Glomerular endothelial cell (primary cell): Measurements from ENCODE around the gene TTLL11. TPM values are rescaled to one million over a fixed set of nuclear protein-coding genes. Genes with fewer than 3 reads are reported as not detected.
"Not testable (repeated sequence)": the region's sequence is repeated elsewhere in the genome, so short reads cannot be mapped to it uniquely, and the experiment has no call there.

ENCODE experiments used
- DNase-seq: peaks from one replicate; pipeline ENCODE4 v3.0.0-alpha.2; 2011; ENCODE audit warnings: low read depth, low spot score; ENCODE audit errors: extremely low read depth
- total RNA-seq: library from RNA; depleted of rRNA; stranded (reverse); fragments of >200 nt; gene quantifications from 2 replicates; pipeline ENCODE4 v1.2.3, GENCODE V29; 2015

Gene TTLL11
- total RNA-seq, 1 donor from 2014 or later = 8.2 TPM

DNA sequence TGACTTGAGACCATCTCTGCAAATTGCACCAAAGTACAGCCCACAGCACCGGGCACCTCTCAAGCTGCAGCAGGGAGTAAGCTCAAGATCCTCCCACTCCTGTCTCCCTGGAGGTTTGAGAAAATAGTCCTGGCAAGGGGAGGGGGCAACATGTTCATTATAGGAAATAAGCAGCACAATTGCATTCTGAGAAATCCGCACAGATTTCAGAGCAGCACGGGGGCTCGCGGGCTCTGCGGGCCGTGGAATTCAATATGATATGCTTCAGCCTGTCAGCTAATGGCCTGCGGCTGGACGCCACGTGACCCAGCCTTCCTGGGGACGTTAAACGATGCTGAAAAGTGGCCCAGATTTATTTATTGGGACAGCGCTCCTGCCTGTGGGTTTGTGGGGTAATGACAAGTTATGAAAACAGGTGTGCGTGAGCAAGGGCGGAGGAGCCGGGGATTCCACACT lies 285.3 kb downstream of the TTLL11 start:
- DNase-seq = no peak

DNA sequence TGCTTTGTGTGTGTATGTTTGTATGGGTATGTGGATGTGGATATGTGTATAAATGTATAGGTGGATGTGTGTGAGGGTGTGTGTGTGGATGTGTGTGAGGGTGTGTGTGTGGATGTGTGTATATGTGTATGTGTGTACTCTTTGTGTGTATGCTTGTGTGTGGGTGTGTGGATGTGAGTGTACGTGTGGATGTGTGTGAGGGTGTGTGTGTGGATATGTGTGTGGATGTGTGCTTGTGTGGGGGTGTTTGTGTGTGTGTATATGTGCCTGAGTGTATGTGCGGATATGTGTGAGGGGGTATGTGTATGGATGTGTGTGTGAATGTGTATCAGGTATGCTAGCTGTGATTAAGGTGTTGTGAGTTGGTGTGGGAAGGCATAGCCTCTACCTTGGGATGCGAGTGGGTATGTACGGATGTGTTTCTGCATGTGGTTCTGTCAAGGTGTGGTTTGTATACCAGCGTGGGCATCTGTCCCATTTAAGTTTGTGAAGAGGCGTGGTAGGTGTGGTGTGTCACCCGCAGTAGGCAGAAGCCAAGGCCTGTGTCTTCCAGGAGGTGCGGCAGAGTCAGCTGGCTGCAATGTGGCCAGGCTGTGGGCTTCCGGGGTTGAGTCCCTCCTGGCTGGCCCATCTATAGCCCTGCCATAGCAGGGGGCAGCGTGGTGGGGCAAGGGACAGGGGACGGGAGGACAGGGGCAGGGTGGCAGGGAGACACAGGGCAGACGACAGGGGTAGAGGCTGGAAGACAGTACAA lies 285.9 kb downstream of the TTLL11 start:
- no peak for DNase-seq

DNA sequence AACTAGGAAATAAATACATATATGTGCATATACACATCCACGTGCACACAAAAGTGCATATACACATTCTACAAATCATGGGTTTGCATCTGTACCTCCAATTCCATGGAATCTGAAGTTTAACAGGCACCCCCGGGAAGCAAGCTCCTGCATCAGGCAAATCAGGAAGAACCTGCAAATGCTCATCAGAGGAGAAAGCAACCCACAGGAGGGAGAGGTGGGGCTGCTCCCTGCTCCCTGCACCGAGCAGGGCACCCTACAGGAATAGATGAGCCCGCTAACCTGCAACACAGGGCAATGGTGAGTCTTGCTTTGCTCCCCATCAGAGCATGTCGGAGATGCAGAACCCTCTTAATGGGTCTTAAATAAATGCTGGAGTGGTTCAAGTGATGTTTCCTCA lies 290.4 kb downstream of the TTLL11 start:
- DNase-seq = no peak

DNA sequence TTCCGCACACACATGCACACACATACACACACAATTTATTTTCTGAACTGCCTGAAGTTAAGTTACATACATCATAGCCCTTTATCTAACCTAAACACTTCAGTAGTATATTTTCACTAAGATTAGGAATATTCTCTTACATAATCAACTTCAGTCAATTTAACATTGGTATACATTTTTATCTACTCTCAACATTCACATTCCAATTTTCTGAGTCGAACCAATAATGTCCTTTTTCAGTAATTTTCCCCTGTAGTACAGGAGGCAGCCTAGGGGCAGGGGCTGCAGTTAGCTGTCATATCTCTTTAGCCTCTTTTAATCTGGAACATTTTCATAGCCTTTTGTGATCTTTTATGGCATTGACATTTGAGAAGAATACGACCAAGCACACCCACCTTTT lies 291.5 kb downstream of the TTLL11 start:
- DNase-seq = no peak

DNA sequence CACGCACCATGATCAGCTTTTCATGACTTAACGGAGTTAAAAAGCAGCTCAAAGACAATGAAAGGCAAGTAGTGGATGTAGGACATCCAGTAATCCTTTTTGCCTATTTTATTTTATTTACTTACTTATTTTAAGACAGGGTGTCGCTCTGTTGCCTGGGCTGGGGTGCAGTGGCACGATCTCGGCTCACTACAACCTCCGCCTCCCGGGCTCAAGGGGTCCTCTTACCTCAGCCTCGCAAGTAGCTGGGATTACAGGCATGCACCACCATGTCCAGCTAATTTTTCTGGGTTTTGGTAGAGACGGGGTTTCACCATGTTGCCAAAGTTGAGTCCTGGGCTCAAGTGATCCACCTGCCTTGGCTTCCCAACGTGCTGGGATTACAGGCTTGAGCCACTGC lies 292.7 kb downstream of the TTLL11 start:
- DNase-seq = no peak

DNA sequence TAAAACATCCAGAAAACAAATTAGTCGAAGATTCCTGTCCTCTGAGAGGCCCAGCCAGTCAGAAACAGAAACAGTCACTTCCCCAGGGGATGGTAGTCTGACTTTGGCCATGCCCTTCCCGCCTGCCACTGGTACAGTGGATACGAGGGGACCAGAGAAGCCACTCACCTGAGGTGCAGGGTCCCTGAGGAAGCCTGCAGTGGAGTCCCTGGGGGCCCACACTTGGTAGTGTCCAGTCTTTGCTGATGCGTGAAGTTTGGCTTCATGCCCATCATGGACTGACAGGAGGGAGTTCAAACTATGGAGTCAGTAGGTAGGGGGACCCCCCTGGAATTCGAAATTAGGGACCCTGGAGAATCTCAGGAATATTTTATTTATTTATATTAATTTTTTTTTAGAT lies 294.2 kb downstream of the TTLL11 start:
- no peak for DNase-seq

DNA sequence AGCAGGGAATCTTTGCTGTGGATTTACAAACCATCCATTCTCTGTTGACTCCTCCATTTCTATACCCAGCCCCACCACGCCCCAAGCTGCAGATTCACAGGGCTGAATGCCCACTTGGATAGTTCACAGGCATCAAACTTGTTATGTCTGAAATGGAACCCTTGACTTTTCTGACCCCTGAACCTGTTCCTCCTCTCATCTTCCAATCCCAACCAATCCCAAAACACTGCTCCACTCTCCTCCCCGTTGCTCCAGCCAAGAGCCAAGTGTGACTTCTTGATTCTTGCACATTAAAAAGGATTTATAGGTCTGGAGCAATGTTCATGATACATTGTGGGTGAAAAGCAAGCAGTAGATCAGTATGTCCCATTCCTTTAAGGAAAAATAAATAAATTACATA lies 296.0 kb downstream of the TTLL11 start:
- DNase-seq = no peak

DNA sequence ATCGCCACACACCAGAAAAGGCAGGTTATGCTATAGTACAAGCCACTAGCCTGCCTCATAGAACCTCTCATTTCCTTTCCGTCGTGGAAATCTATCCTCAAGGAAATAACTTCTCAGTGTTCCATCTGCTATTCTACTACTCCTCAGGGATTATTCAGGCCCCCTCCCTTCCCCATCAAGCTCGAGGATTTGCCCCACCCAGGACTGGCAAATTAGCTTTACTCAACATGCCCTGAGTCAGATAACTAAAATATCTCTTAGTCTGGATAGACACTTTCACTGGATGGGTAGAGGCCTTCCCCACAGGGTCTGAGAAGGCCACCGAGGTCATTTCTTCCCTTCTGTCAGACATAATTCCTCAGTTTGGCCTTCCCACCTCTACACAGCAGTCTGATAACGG lies 298.8 kb downstream of the TTLL11 start:
- DNase-seq = not testable (repeated sequence)

DNA sequence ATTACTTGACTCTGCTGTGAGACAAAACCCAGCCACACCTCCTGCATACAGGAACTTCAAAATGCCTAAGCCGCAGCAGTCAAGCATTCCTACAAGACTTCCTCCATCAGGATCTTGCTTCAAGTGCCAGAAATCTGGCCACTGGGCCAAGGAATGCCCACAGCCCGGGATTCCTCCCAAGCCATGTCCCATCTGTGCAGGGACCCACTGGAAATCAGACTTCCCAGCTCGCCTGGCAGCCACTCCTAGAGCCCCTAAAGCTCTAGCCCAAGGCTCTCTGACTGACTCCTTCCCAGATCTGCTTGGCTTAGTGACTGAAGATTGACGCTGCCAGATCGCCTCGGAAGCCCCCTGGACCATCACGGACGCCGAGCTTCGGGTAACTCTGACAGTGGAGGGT lies 300.6 kb downstream of the TTLL11 start:
- not testable (repeated sequence) for DNase-seq

DNA sequence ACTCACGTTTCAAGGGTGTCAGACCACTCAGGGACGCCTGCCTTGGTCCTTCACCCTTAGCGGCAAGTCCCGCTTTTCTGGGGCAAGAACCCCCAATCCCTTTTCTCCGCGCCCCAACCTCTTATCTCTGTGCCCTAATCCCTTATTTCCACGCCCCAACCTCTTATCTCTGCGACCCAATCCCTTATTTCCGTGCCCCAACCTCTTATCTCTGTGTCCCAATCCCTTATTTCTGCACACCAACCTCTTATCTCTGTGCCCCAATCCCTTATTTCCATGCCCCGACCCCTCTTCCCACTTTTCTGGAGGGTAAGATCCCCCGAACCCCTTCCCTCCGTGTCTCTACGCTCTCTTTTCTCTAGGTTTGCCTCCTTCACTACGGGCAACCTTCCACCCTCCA lies 302.3 kb downstream of the TTLL11 start:
- no peak for DNase-seq

DNA sequence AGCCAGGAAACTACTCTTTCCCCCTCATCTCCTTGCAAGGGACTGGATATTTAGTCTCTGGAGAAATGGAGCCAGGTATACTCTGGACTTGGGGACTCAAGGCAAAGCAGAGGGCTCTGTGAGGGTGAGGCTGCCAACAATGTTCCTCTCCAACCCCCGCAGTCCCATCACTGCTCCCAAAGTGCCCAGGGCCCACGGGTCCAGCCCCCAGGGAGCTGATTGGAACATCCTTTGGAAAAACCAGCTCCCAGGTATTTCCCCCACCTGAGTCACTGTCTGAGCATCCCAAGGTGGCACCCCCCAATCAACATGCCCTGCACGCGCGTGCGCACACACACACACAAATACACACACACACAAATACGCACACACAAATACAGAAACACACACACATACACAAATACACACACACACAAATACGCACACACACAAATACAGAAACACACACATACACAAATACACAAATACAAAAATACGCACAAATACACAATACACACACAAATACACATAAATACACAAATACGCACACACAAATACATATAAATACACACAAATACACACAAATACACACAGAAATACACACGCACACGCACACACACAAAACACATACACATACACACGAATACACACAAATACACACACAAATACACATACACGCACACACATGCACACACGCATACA lies 304.3 kb downstream of the TTLL11 start:
- DNase-seq = no peak

DNA sequence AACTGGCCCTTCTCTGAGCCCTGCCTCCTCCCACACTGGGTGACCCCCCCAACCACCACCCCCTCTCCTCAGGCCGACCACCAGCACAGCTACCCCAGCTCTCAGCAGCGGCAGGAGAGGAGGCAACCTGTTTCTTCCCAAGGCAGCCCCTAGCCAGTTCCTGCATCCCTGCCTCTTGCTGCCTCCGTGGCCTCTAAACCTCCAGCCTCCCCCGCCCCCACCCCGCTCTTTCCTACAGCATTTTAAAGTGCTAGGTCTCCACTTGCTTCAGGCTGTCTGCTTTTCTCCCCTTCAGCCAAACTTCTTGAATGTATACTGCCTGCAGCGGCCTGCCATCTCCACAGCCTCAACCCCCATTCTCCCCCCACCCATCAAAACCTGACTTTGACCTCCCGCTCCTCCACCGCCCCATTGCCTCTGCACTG lies 306.1 kb downstream of the TTLL11 start:
- no peak for DNase-seq

DNA sequence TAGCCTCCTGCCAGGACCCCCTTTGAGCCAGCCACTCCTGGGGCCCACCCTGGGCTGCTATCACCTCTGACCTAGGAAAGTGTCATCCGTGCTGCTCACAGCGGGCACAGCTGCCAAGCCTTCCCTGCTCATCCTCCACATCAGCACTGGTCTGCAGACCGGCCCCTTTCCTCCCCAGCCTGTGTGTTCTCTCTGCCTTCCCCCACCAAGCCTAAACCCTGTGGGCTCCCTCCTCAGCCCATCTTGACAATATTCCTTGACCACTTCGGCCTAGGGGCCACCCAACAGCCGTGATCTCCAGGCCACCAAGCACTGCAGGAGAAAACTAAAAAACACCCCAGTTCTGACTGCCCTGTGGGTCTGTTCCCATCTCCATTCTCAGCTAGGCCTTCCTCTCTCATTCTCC lies 306.6 kb downstream of the TTLL11 start:
- no peak for DNase-seq

DNA sequence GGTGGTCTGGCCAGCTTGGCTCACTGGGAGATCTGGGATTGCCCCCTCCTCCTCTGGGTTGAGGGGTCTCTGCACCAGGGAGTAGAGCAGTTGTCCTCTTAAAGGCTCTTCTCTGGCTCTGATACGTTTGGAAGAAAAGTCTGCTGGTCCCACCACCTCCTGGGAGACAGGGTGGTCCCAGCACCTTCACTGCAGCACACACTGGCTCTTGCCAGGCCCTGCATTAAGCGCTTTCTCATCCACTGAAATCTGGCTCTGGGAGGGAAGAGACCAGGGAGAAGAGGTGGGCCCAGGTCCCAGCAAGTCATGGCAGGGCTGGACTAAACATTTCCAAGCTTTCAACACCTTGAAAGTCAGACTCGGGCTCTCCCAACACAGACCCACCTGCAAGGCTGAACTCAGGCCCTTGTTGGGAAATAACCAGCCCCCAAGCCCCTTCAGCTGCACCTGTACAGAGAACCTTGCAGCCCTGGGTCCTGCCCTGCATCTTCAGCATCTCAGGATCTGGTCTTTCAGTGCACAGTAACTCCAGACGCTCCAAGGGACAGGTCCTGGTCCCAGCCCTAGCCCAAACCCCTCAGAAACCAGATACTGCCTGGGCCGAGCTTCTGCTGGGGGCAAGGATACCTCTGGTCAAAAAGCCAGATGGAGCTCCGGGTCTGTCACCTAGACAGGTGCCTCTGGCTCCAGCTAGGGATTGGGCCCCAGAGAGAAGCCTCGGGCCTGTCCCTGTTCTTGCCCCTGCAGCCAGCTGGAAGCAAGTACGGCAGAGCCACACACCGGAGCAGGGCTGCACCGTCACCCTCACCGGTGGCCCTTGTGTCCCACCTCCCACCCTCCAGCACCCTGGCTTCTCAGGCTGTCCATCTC lies 307.2 kb downstream of the TTLL11 start:
- DNase-seq = no peak

DNA sequence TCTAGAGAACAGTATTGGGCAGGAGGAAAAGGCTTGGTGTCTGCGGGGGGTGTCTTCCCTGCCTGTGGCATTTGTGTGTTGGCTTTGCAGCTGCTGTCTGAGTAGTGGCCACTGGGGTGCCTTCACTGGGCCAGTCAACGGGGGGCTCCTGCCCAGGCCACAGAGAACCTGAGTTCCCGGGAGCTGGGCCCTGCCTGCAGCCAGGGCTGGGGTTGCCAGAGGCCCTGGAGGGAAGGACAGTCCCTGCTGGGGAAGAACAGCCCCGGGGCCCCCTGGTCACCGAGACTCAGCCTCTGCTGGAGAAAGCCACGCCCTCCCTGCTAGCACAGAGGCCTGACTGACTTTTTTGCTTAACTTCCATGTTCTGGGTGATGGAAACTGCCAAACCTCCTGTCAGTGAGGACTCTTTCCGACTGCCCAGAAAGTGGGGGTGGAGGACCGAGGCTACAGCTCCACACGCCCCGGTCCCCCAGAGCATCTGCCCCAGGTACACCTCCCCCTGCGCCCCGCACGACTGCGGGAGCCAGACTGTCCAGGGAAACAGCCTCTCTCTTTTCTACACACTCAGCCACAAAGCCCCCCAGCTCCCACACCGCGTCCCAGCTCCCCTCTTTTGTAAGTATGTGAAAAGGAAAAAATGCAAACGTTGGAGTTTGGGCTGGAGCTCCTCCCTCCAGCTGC lies 308.2 kb downstream of the TTLL11 start:
- DNase-seq = no peak

DNA sequence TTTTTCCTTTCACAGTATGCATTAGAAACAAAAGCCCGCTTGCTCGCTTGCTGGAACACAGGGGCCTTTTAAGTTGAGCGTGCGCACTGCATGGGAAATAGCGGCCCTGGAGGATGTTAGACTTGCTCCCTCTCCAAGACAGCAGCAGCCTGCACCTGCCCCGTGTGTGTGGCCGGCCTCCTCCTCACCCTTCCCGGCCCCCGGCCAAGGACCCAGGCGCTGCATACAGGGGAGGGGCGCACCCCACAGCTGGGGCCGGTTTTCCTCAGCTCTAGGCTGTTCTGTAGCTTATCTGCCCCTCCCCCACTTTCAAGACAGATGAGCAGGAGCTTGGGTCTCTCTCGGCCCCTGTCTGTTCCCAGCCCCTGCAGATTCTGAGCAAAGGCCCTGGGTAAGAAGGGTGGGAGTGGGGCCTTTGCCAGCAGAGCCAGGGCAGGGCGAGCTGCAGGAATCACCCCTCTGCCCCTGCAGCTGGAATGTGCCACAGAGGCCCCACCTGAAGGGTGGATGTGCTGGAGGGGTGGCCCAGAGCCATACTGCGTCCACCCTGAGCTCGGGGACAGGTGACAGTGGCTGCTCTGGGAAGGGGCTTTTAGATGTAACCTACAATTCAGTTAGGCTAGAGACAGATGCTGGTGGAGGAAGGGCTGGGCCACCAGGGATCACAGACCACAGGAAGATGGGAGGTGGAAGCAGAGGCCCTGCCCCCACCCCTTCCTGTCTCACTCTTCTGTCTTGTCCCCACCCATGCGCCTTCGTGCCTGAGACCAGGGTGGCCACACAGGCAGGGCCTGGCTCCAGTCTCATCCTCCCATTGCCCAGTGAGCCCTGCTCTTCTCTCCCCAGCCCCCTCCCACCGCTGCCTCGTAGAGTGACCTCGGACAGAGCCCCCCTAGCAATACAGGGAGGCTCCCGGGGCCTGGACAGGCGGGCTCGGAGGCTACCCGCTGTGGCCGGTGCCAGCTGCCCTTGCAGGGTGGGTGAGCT lies 309.3 kb downstream of the TTLL11 start:
- no peak for DNase-seq

DNA sequence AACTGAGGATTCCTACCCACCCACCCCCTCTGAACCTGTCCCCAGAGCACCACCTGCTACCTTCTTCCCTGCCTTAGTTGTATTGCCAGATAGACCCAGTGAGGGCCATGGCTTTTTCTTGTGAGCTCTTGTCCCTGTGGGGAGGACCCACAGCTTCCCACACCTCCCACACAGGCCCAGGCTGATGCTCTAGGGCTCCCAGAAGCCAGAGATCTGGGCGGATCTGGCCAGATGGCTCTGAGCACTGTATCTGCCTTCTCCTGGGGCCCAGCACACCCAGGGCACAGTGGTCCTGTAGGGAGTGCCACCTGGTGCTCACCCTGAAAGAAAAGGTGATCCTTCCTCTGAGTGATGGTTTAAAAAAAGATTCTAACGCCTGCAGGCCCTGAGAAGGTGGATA lies 310.0 kb downstream of the TTLL11 start:
- DNase-seq = no peak

DNA sequence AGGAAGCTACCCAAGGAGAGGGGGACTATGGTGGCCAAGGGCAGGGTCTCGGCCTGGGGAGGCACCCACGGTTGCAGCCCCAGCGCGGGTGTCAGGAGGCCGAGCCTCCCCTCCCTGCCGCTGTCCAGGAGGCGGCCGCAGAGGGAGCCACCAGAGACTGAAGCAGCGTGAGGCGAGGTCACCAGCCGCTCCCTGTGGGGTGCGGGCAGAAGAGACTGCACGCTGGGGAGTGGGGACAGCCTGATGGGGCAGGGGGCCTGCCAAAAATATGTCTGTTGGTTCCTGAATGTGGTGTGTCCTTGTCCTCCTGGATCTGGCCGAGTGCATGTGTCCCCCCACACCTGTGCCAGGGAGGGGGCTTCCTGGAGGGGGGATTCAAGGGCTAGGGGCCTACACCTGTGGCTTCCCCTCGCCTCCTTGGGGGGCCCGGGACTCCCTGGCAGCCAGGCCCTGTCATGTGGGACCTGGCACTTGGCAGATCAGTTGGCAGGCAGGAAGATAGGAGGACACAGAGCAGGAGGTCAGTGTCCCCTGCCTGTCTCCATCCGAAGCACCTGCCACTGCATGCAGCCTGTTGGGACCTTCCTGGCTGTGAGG lies 310.5 kb downstream of the TTLL11 start:
- no peak for DNase-seq
